Right cardiac atrium (tissue), 5 donors: Measurements from ENCODE around the gene HSPBP1. TPM values are rescaled to one million over a fixed set of nuclear protein-coding genes. Genes with fewer than 3 reads are reported as not detected.
A peak's percentile ranks its signal among the peaks of the same experiment; 100 is the strongest.

Experiments used
- ATAC-seq, 2 donors: fragments of 200-7000 bp; cut with Tn5 transposase; one replicate each; pipeline versions ENCODE4 v1.8.0 to v1.9.1; 2020; ENCODE audit warnings: moderate library complexity in 2 of 2, mild to moderate bottlenecking in 1 of 2
- DNase-seq, 3 donors: peaks; one replicate each; pipeline ENCODE4 v3.0.0-alpha.2; 2020
- H3K27ac ChIP-seq: one replicate; pipeline ENCODE4 v1.5.1; 2013; ENCODE audit warnings: mild to moderate bottlenecking, low read length, control low read depth, moderate library complexity
- H3K27me3 ChIP-seq: one replicate; pipeline ENCODE4 v1.6.1; 2013; ENCODE audit not compliant: control insufficient read depth, insufficient read depth
- H3K4me1 ChIP-seq: one replicate; pipeline ENCODE4 v1.6.1; 2013; ENCODE audit warnings: low read length; ENCODE audit not compliant: control insufficient read depth, insufficient read depth
- H3K4me3 ChIP-seq: one replicate; pipeline ENCODE4 v1.5.1; 2013; ENCODE audit warnings: low read length, control low read depth
- H3K9me3 ChIP-seq: one replicate; pipeline ENCODE4 v1.6.1; 2013; ENCODE audit warnings: low read length; ENCODE audit not compliant: control insufficient read depth
- WGBS: extraction: QIAGEN DNeasy Blood & Tissue Kit; methylation state at CpG from one replicate; pipeline ENCODE4 v1.1.7; 2013; 5-methylcytosine and 5-hydroxymethylcytosine counted together
- intact Hi-C, 4 donors: fragments of 100-400 bp; cut with DNase I; formaldehyde crosslinking; loops; one replicate each; pipeline versions ENCODE4 v1.11.0 to v1.14.0; 2022 to 2023
- polyA plus RNA-seq: library from polyadenylated mRNA; stranded (reverse); fragments of 200-250 nt; gene quantifications from one replicate; pipeline ENCODE4 v1.2.3, GENCODE V29; 2013
- total RNA-seq, 4 donors: library from RNA; stranded (reverse); fragmentation: NEBNext Ultra II Directional; extraction: Animal tissue kit (Norgen Biotek cat#: 25700); gene quantifications; one replicate each; pipeline ENCODE4 v1.2.1, GENCODE V29; 2021
- donor health status: healthy with polysubstance abuse.
- donor health status: DM: no; HTN: yes; CAD: no.
- donor health status: DM: no; HTN: no; CAD: no.
- donor health status: DM: no; HTN: yes; CAD: no; lungs with severe emphysema.
- donor health status: DM: yes; HTN: yes; CAD: no.

HSPBP1 gene
- total and polyA plus RNA-seq, 5 donors, result 27.7 to 48.0 (median 33.4) TPM

DNA sequence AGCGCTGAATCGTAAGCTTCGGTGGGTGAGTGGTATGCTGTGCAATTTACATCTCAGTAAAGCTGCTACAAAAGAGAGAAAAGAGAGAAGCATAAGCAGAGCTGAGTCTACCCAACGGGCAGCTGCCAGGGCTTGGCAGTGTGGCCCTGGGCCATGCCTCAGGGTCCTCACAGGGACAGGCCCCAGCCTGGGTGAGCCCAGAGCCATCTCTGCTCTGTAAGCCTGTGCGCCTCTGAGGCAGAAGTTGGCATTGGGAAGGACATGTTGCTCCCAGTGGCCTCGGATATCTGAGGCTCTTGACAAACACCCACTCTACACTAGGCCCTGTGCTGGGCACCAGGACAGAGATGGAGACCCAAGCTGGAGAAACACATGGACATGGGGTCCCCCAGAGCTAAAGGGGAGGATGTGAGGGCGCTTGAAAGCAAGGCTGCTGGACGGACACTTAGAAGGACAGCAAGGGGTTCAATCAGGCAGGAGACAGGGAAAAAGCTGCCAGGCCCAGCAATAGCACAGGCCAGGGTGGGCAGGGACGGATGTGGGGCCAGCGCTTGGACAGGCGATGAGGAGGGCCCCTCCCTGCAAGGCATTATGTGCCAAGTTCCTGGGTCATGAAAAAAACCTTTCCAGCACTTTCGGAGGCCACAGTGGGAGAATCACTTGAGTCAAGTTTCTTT lies 35.8 kb downstream of the HSPBP1 start:
- whole genome bisulfite sequencing, result 84% methylated on average over 12 of the region's 12 CpGs
- no peak for DNase-seq
- Histone ChIP-seq H3K27me3 (no peaks in the 10 kb centered on the region), H3K27ac (no peak overlapping the region), H3K9me3 (no peaks in the 10 kb centered on the region), H3K4me1 (peaks cover 4% of the 10 kb centered on the region), H3K4me3 (no peak overlapping the region)
- ATAC-seq, result no peak
- intact Hi-C loops, result no loop called here

DNA sequence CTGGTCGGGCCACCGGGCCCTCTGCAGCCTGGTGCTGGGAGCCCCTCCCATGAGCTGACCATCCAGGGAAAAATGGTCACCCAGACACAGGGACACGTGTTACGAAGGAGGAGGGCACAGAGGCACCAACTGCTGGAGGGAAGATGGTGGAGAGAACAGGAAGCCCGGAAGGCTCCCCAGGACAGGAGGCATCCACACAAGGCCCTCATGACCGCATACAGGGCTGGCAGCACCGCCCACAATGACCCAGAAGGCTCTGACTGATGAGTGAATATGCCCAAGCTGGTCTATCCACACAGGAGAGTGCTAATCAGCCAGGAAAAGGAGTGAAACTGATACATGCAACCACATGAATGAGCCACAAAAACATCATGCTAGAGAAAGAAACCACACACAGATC lies 37.4 kb downstream of the HSPBP1 start:
- H3K4me3 ChIP-seq, result no peak overlapping the region
- WGBS, result 74% methylated on average over 7 of the region's 7 CpGs
- H3K9me3 ChIP-seq, result no peaks in the 10 kb centered on the region
- intact Hi-C loops, result no loop called here
- DNase-seq (no peak), ATAC-seq (no peak)
- no peak overlapping the region for H3K27ac ChIP-seq
- no peaks in the 10 kb centered on the region for H3K27me3 ChIP-seq
- peaks cover under 1% of the 10 kb centered on the region for H3K4me1 ChIP-seq

DNA sequence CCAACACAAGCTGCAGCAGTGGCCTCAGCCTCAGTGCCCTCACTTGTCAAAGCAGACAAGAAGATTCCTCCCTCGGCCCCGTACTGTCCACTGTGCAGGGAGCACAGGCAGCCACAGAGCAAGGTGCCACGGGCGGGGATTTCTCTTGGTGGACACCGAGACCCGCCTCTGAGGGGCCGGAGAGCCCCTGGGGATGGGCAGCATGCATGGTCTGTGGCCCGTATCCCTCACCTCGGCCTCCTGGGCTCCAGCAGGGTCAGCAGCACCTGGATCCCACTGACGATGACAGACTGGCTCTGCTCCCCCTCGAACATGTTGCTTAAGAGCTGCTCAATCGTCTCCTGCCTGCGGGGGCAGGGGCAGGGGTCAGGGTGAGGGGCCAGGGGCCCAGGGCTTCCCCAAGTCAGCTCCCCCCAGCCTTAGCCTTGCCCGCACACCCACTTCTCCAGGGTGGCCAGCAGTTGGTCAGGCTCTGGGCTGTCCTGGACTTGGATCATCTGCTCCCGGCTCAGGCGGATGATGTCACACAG lies 37.9 kb downstream of the HSPBP1 start:
- intact Hi-C loops, result no loop called here
- DNase-seq (peak in 1 of 3 donors; percentile 29), ATAC-seq (no peak)
- Histone ChIP-seq H3K27ac (no peak overlapping the region), H3K9me3 (no peaks in the 10 kb centered on the region), H3K4me3 (no peak overlapping the region), H3K27me3 (no peaks in the 10 kb centered on the region), H3K4me1 (no peaks in the 10 kb centered on the region)
- WGBS, result 89% methylated on average over 16 of the region's 16 CpGs

- no peaks in the 10 kb centered on the region for H3K9me3 ChIP-seq
- H3K4me1 ChIP-seq, result no peaks in the 10 kb centered on the region
- no peaks in the 10 kb centered on the region for H3K27me3 ChIP-seq
- WGBS, result 93% methylated on average over 37 of the region's 37 CpGs
- no peak overlapping the region for H3K4me3 ChIP-seq
- no peak overlapping the region for H3K27ac ChIP-seq
- intact Hi-C loops, result no loop called here
- ATAC-seq, result no peak
- DNase-seq, result peak in 1 of 3 donors; percentile 34
Measured at GRCh38 chr19:55241143-55241934, 38.6 kb downstream of the HSPBP1 start.

DNA sequence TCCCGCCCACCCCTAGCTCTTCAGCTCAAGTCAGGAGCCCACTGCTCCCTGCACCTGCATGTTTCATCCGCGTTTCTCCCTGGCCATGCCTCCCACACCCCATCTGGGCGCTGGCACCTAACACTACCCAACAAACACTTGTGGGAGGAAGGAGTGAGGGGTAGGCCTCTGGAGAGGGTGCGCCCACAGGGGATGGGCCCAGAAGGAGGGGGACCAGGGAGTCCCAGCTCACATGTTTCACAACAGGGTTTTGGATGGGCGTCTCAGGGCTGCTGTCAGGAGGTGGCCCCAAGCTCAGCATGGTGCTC lies 39.2 kb downstream of the HSPBP1 start:
- DNase-seq (no peak), ATAC-seq (no peak)
- no peaks in the 10 kb centered on the region for H3K4me1 ChIP-seq
- no peak overlapping the region for H3K27ac ChIP-seq
- H3K9me3 ChIP-seq, result no peaks in the 10 kb centered on the region
- intact Hi-C loops, result no loop called here
- 94% methylated on average over 6 of the region's 6 CpGs for WGBS
- no peaks in the 10 kb centered on the region for H3K27me3 ChIP-seq
- H3K4me3 ChIP-seq, result no peak overlapping the region

GRCh38 chr19:55239004-55239403 lies 40.9 kb downstream of the HSPBP1 start:
- WGBS, result 93% methylated on average over 12 of the region's 12 CpGs

GRCh38 chr19:55238030-55238429 lies 41.9 kb downstream of the HSPBP1 start:
- ATAC-seq (no peak), DNase-seq (peak in 1 of 3 donors; percentile 26)
- no peak overlapping the region for H3K4me3 ChIP-seq
- intact Hi-C loops, result no loop called here
- no peaks in the 10 kb centered on the region for H3K9me3 ChIP-seq
- H3K27me3 ChIP-seq, result no peaks in the 10 kb centered on the region
- WGBS, result 89% methylated on average over 8 of the region's 8 CpGs
- no peaks in the 10 kb centered on the region for H3K4me1 ChIP-seq
- H3K27ac ChIP-seq, result no peak overlapping the region

More at GRCh38 chr19:55239004-55239403, 40.9 kb downstream of the HSPBP1 start:
- ATAC-seq (no peak), DNase-seq (peak in 1 of 3 donors; percentile 21)
- no peaks in the 10 kb centered on the region for H3K9me3 ChIP-seq
- no peak overlapping the region for H3K27ac ChIP-seq
- no peaks in the 10 kb centered on the region for H3K27me3 ChIP-seq
- H3K4me1 ChIP-seq, result no peaks in the 10 kb centered on the region
- intact Hi-C loops, result no loop called here
- H3K4me3 ChIP-seq, result no peak overlapping the region

DNA sequence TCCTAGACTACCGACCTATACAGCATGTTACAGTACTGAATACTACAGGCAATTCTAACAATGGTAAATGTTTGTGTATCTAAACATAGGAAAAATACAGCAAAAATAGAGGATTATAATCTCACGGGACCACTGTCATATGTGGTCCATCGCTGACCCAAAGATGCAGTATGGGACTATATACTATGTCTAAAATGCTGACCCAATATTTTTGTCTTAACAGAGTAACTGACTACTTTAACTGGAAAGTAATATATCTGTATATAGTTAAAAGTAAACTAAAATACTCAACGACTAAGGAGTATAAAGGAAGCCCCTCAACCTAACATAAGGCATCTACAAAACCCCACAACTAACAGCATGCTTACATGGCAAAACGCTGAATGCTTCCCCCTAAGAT lies 46.9 kb downstream of the HSPBP1 start:
- Histone ChIP-seq H3K4me3 (no peak overlapping the region), H3K9me3 (no peaks in the 10 kb centered on the region), H3K27me3 (no peaks in the 10 kb centered on the region), H3K27ac (no peak overlapping the region), H3K4me1 (no peaks in the 10 kb centered on the region)
- no peak for ATAC-seq
- 89% methylated on average over 5 of the region's 5 CpGs for WGBS
- DNase-seq, result no peak
- intact Hi-C loops, result no loop called here

DNA sequence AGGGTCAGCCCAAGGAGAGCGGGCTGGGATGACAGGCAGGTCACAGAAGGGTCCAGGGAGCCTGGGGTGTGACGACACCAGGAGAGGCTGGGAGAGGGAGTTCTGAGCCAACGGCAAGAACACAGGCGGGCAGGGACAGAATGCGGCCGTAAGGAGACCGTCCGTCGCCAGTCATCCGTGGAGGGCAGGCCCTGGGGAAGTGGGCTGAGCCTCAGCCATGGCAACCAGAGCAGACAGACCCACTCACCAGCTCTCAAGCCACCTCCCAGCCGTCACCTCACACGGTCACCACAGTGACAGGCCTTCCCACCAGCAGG lies 47.7 kb downstream of the HSPBP1 start:
- intact Hi-C loops, result no loop called here
- Histone ChIP-seq H3K27me3 (no peaks in the 10 kb centered on the region), H3K4me1 (no peaks in the 10 kb centered on the region), H3K9me3 (no peaks in the 10 kb centered on the region), H3K4me3 (no peak overlapping the region), H3K27ac (no peak overlapping the region)
- ATAC-seq (peak in 1 of 2 donors; percentile 67), DNase-seq (peak in 1 of 3 donors; percentile 34)
- 64% methylated on average over 12 of the region's 12 CpGs for WGBS

DNA sequence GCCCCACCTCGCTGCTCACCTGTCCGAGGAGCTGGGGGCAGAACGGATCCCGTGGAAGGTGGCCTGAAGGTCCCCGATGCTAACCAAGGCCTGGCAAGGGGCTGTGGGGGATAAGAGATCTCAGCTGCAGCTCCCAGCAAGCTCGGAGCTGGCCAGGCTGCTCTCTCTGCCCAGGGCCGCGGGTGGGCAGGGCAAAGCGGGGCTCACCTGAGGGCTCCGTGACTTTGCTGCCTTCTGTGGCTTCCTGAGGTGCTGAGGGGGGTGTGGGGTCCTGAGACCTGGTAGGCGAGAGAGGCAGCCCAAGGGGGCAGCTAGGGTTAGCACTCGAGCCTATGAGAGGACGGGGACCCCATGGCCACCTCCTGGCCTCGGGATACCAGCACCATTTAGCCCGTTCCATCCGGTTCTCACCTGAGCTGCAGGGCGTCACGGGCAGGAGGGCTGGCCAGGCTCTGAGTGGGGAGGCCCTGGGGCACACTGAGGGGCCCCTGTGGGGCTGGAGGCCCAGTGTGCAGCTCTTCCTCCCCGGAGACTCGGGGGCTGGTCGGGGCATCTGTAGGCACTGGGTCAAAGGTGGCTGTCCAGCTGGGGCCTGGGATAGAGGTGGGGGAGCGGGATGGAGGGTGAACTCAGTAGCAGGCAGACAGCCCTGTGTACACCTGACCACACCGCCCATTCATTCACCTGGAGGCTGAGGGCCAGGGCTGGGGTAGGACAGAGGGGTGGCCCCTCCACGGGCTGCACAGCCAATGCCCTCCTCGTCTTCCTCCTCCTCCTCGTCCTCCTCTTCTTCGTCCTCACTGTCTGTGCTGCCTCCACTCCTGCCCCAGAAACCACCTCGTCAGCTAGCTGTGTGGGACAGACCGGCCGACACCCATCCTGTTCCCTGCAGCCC lies 48.3 kb downstream of the HSPBP1 start:
- no peak overlapping the region for H3K27ac ChIP-seq
- H3K4me3 ChIP-seq, result no peak overlapping the region
- 89% methylated on average over 30 of the region's 30 CpGs for whole genome bisulfite sequencing
- H3K9me3 ChIP-seq, result no peaks in the 10 kb centered on the region
- no peaks in the 10 kb centered on the region for H3K4me1 ChIP-seq
- H3K27me3 ChIP-seq, result no peaks in the 10 kb centered on the region
- ATAC-seq, result peak in 1 of 2 donors; percentile 3
- intact Hi-C loops, result no loop called here
- DNase-seq, result no peak

DNA sequence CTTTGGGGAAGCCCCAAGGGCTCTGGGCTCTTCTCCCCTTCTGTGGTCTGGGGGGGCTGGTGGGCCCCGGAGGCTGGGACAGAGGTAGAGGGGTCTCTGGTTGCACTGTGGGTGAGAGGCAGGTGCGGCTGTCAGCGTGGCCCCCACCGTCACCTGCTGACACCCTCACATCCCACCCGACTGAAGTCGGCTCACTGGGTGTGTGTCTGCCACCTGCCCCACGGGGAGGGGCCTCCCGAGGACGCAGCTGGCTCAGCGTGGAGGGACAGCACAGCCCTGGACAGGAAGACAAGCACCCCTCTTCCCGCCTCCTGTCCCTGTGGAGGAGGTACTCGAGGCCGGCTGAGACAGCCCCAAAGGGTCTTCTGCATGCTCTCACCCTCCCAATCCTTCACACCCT lies 49.1 kb downstream of the HSPBP1 start:
- no peaks in the 10 kb centered on the region for H3K27me3 ChIP-seq
- H3K4me1 ChIP-seq, result no peaks in the 10 kb centered on the region
- intact Hi-C loops, result no loop called here
- DNase-seq (no peak), ATAC-seq (no peak)
- H3K4me3 ChIP-seq, result no peak overlapping the region
- 85% methylated on average over 13 of the region's 13 CpGs for WGBS
- H3K27ac ChIP-seq, result no peak overlapping the region
- no peaks in the 10 kb centered on the region for H3K9me3 ChIP-seq
